ENCODE data around the gene MC1R.
"Not testable (repeated sequence)": the region's sequence is repeated elsewhere in the genome, so short reads cannot be mapped to it uniquely, and the experiment has no call there.

The MC1R gene

GRCh38 chr16:89958596-89958995 lies 39.9 kb downstream of the MC1R start:
- DNase-seq (ENCODE audit: low read depth in 2 of 2) = no peak

DNA sequence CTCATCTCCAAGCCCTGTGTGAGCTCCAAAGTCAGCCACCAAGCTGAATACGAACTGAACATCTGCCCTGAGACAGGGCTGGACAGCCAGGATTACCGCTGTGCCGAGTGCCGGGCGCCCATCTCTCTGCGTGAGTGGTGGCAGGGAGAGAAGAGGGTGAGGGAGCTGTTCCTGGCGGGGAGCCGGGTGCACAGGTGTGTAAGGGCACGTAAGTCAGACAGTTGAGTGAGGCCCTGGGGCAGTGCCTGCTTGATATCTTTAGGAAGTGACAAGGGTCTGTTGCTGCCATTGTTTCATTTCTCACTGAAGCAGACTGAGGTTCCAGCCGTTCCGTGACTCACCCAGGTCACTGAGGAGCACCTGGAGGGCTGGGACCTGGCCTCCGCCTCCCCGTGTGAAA lies 42.3 kb downstream of the MC1R start:
- no peak for DNase-seq (ENCODE audit: low read depth in 2 of 2)

DNA sequence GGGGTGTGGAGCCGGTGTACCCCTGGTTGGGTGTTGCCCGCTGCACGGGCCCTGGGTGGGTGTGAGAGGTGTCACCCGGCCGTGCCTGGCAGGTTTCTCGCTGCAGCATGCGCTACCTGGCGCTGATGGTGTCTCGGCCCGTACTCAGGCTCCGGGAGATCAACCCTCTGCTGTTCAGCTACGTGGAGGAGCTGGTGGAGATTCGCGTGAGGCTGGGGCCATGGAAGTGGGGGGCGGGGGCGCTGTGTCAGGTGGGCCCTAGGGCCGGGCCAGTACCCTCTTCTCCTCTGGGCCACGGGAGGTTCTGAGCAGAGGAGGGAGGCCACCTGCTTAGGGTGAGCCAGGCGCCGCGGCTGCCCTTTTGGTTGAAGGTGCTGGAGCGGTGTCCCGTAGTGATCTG lies 43.3 kb downstream of the MC1R start:
- no peak for DNase-seq (ENCODE audit: low read depth in 2 of 2)

- DNase-seq (ENCODE audit: low read depth in 2 of 2) = no peak
These were observed 44.3 kb downstream of the MC1R start for GRCh38 chr16:89962754-89963498.

- DNase-seq (ENCODE audit: low read depth in 2 of 2) = no peak
These were observed 45.5 kb downstream of the MC1R start for GRCh38 chr16:89964201-89964600.

DNA sequence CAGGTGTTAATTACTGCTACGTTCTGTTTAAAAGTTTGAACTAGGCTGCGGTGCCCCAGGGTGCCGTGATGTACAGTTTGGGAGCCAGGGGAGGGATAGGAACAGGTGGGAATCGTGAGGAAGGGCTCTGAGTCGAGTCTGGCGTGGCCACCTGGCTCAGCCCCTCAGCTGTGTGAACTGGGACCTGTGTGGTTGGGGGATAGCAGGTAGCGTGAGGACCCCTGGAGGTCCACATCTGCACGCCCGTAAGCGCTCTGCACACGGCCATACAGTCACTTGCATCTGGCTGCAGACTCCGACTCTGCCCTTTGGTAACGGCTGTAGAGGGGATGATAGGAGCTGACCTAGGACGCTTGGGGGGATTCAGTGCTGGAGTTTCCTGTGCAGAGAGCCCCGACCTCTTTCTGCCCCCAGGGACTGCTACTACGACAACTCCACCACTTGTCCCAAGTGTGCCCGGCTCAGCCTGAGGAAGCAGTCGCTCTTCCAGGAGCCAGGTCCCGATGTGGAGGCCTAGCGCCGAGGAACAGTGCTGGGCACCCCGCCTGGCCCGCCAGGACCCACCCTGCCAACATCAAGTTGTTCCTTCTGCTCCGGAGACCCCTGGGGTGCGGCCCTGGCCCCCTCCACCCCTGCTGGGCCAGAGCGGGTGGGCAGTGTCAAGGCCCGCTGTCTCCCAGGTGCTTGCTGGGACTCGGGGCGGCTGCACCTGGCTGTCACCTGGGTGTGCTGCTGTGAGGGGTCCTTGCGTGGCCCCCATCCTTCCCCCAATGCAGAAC lies 47.0 kb downstream of the MC1R start:
- no peak for DNase-seq (ENCODE audit: low read depth in 2 of 2)

- no peak for DNase-seq (ENCODE audit: low read depth in 2 of 2)
These were observed 48.1 kb downstream of the MC1R start for GRCh38 chr16:89966756-89967155.

DNA sequence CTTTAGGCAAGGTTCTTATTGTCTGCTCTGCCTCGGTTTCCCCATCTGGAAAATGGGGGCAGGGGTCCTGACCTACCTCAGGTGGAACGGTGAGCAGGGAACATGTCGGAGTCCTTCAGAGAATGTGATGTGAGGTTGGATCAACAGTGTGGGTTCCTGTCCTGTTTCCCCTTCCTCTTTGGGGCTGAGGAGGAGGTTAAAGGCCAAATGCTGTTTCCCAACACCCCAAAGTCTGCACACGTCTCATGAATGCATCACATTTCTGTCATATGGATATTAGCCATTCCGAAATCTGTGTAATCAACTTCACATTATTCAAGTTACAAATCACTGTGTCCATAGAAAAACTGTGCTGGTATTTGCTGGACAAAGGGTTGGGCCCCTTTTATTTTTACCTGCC lies 48.8 kb downstream of the MC1R start:
- DNase-seq (ENCODE audit: low read depth in 2 of 2) = not testable (repeated sequence)

- not testable (repeated sequence) for DNase-seq (ENCODE audit: low read depth in 2 of 2)
These were observed 49.4 kb downstream of the MC1R start for GRCh38 chr16:89968074-89968473.

- no peak for DNase-seq (ENCODE audit: low read depth in 2 of 2)
These were observed 51.2 kb downstream of the MC1R start for GRCh38 chr16:89969741-89970410.

Measured in stimulated activated CD8-positive, alpha-beta memory T cell treated with anti-CD3 and anti-CD28 coated beads, Interleukin-7, amount 100 ng/mL, for 4 hours (primary cell).